Spleen (tissue), 3 donors: ENCODE measurements around the gene MORC1.

ENCODE experiments used
- POLR2A ChIP-seq, 3 donors: fragments of 450-650 bp; IDR thresholded peaks; one replicate each; pipeline ENCODE4 v1.5.1; 2017; ENCODE audit warnings: antibody characterized with exemption in 3 of 3, mild to moderate bottlenecking in 1 of 3
- POLR2AphosphoS5 ChIP-seq, 3 donors: sonication (generic); formaldehyde crosslinking; IDR thresholded peaks; one replicate each; pipeline ENCODE4 v1.5.1; 2017; ENCODE audit warnings: antibody characterized with exemption in 3 of 3

GRCh38 chr3:108953700-108954099 lies 164.2 kb downstream of the MORC1 start, which contains the start of gene GUCA1C:
- TF ChIP-seq POLR2A (IDR thresholded peaks at IDR 0.05) (no peak), POLR2AphosphoS5 (IDR thresholded peaks at IDR 0.05) (no peak)
